H1 (cell line): Measurements from ENCODE around the gene TEF. TPM values are rescaled to one million over a fixed set of nuclear protein-coding genes. Genes with fewer than 3 reads are reported as not detected.

Experiments
- CTCF ChIA-PET: fragments of 300-600 bp; sonication (Branson Sonifier 250); formaldehyde crosslinking; loops from one replicate; lab custom pipeline; 2021; ENCODE audit not compliant: partially characterized antibody; lab: Charles Lee
- POLR2A ChIA-PET: fragments of 300-600 bp; sonication (Branson Sonifier 250); formaldehyde crosslinking; loops from one replicate; lab custom pipeline; 2021; ENCODE audit warnings: inconsistent platforms; ENCODE audit not compliant: partially characterized antibody; lab: Charles Lee
- DNase-seq, 2 experiments: peaks; one replicate each; pipeline versions ENCODE4 v3.0.0 to v3.0.0-alpha.2; 2010 to 2022; ENCODE audit warnings: low spot score in 2 of 2, low read depth in 1 of 2, mixed read lengths in 1 of 2
- FAIRE-seq: peaks from 2 replicates; lab custom pipeline; 2011; peaks lifted over from hg19 to GRCh38; lab: Jason Lieb, UNC
- H2AFZ ChIP-seq: 2 replicates; pipeline ENCODE4 v1.8.1; 2012; ENCODE audit warnings: low read length, inconsistent platforms
- H2AK5ac ChIP-seq: 2 replicates; pipeline ENCODE4 v1.6.1; 2013; ENCODE audit warnings: low read depth, low read length
- H2BK120ac ChIP-seq: replicated peaks from 2 replicates; pipeline ENCODE3; 2013; ENCODE audit warnings: low read depth, low read length, inconsistent platforms
- H2BK12ac ChIP-seq: 2 replicates; pipeline ENCODE4 v1.6.1; 2013; ENCODE audit warnings: low read depth, low read length
- H2BK15ac ChIP-seq: 2 replicates; pipeline ENCODE4 v1.6.1; 2013; ENCODE audit warnings: low read length
- H2BK20ac ChIP-seq: 2 replicates; pipeline ENCODE4 v1.6.1; 2013; ENCODE audit warnings: low read length
- H2BK5ac ChIP-seq: 2 replicates; pipeline ENCODE4 v1.6.1; 2013; ENCODE audit warnings: low read depth, low read length
- H3K14ac ChIP-seq: 2 replicates; pipeline ENCODE4 v1.6.1; 2013; ENCODE audit warnings: inconsistent platforms; ENCODE audit not compliant: insufficient read length
- H3K18ac ChIP-seq: 2 replicates; pipeline ENCODE4 v1.6.1; 2013; ENCODE audit warnings: low read length; ENCODE audit errors: extremely low read depth
- H3K23ac ChIP-seq: 2 replicates; pipeline ENCODE4 v1.6.1; 2013; ENCODE audit warnings: inconsistent platforms; ENCODE audit not compliant: insufficient read length
- H3K23me2 ChIP-seq: 2 replicates; pipeline ENCODE4 v1.6.1; 2013; ENCODE audit warnings: low read depth, low read length
- H3K27ac ChIP-seq: 2 replicates; pipeline ENCODE4 v1.6.1; 2011; ENCODE audit warnings: low read depth, low read length, inconsistent platforms
- H3K27me3 ChIP-seq, 4 experiments: replicated peaks in 1 of 4; 1 replicate in 1 of 4; 2 replicates in 3 of 4; pipeline versions ENCODE4 v1.6.1 to v1.8.1; 2011 to 2013; ENCODE audit warnings: low read length in 3 of 4, mild to moderate bottlenecking in 3 of 4, inconsistent platforms in 2 of 4, mixed read lengths in 2 of 4, moderate library complexity in 1 of 4; ENCODE audit not compliant: control insufficient read depth in 3 of 4, insufficient read depth in 3 of 4; ENCODE audit errors: extremely low read depth in 1 of 4
- H3K36me3 ChIP-seq, 4 experiments: 2 replicates each; pipeline versions ENCODE4 v1.6.1 to v1.8.1; 2011 to 2013; ENCODE audit warnings: mild to moderate bottlenecking in 4 of 4, low read length in 3 of 4, moderate library complexity in 2 of 4, control low read depth in 1 of 4, inconsistent platforms in 1 of 4; ENCODE audit not compliant: insufficient read depth in 4 of 4, control insufficient read depth in 2 of 4
- H3K4ac ChIP-seq: replicated peaks from 2 replicates; pipeline ENCODE3; 2013; ENCODE audit warnings: low read length, low read depth, mixed read lengths, inconsistent platforms; ENCODE audit not compliant: insufficient read length
- H3K4me1 ChIP-seq, 4 experiments: replicated peaks in 1 of 4; 1 replicate in 1 of 4; 2 replicates in 3 of 4; pipeline versions ENCODE4 v1.6.1 to v1.8.1; 2011 to 2013; ENCODE audit warnings: low read length in 3 of 4, inconsistent platforms in 2 of 4, mixed read lengths in 1 of 4; ENCODE audit not compliant: insufficient read depth in 4 of 4, control insufficient read depth in 3 of 4
- H3K4me2 ChIP-seq, 2 experiments: 2 replicates each; pipeline versions ENCODE4 v1.6.1 to v1.8.1; 2011 to 2013; ENCODE audit warnings: low read depth in 2 of 2, low read length in 2 of 2, control low read depth in 1 of 2, inconsistent platforms in 1 of 2, mild to moderate bottlenecking in 1 of 2; ENCODE audit not compliant: insufficient read depth in 1 of 2
- H3K4me3 ChIP-seq, 4 experiments: fragments of 200-600, 300-600 bp in 1 of 4; sonication (generic), shearing (Covaris generic), sonication (Bioruptor Twin) in 1 of 4; 2 replicates each; pipeline versions ENCODE4 v1.5.1 to v1.8.1; 2011 to 2016; ENCODE audit warnings: low read length in 4 of 4, low read depth in 3 of 4, control low read depth in 2 of 4, inconsistent platforms in 2 of 4, mild to moderate bottlenecking in 2 of 4, mixed read lengths in 1 of 4, moderate library complexity in 1 of 4; ENCODE audit not compliant: insufficient read depth in 2 of 4; ENCODE audit errors: extremely low read depth in 1 of 4
- H3K56ac ChIP-seq: replicated peaks from 2 replicates; pipeline ENCODE3; 2013; ENCODE audit warnings: low read depth, mild to moderate bottlenecking, mixed read lengths, low read length, inconsistent platforms; ENCODE audit not compliant: insufficient read length
- H3K79me1 ChIP-seq: 2 replicates; pipeline ENCODE4 v1.6.1; 2013; ENCODE audit warnings: low read depth, low read length, control low read depth
- H3K79me2 ChIP-seq, 2 experiments: 2 replicates each; pipeline versions ENCODE4 v1.6.1 to v1.8.1; 2012 to 2013; ENCODE audit warnings: low read length in 2 of 2, mild to moderate bottlenecking in 2 of 2, inconsistent platforms in 1 of 2; ENCODE audit not compliant: insufficient read depth in 2 of 2, control insufficient read depth in 1 of 2
- H3K9ac ChIP-seq, 4 experiments: replicated peaks in 1 of 4; 1 replicate in 1 of 4; 2 replicates in 3 of 4; pipeline versions ENCODE4 v1.6.1 to v1.8.1; 2011 to 2013; ENCODE audit warnings: low read depth in 3 of 4, low read length in 3 of 4, control low read depth in 2 of 4, mild to moderate bottlenecking in 2 of 4, moderate library complexity in 2 of 4, inconsistent platforms in 1 of 4; ENCODE audit errors: extremely low read depth in 1 of 4
- H3K9me3 ChIP-seq, 2 experiments: 2 replicates each; pipeline versions ENCODE4 v1.6.1 to v1.8.1; 2012 to 2013; ENCODE audit warnings: mild to moderate bottlenecking in 2 of 2, moderate library complexity in 2 of 2, control low read depth in 1 of 2, inconsistent platforms in 1 of 2, low read depth in 1 of 2, low read length in 1 of 2, mixed read lengths in 1 of 2; ENCODE audit not compliant: insufficient read depth in 2 of 2
- H4K20me1 ChIP-seq, 2 experiments: replicated peaks in 1 of 2; 2 replicates each; pipeline versions ENCODE3 to v1.8.1; 2011 to 2013; ENCODE audit warnings: inconsistent platforms in 2 of 2, low read length in 2 of 2, mild to moderate bottlenecking in 1 of 2; ENCODE audit not compliant: insufficient read depth in 2 of 2, control insufficient read depth in 1 of 2
- H4K5ac ChIP-seq: 2 replicates; pipeline ENCODE4 v1.6.1; 2013; ENCODE audit warnings: low read length, low read depth, mixed read lengths, inconsistent platforms; ENCODE audit not compliant: insufficient read length
- H4K8ac ChIP-seq: 2 replicates; pipeline ENCODE4 v1.8.0; 2013; ENCODE audit warnings: mild to moderate bottlenecking, moderate library complexity, low read length, inconsistent platforms; ENCODE audit not compliant: insufficient read depth; ENCODE audit errors: extremely low read depth
- H4K91ac ChIP-seq: replicated peaks from 2 replicates; pipeline ENCODE3; 2013; ENCODE audit warnings: low read length, mixed read lengths, inconsistent platforms; ENCODE audit not compliant: insufficient read length
- CREB1 ChIP-seq: IDR thresholded peaks from 2 replicates; pipeline ENCODE4 v1.6.1; 2012; ENCODE audit warnings: inconsistent platforms
- EGR1 ChIP-seq: IDR thresholded peaks from 2 replicates; pipeline ENCODE4 v1.6.1; 2011; ENCODE audit warnings: low read depth, low read length, borderline replicate concordance
- FOSL1 ChIP-seq: IDR thresholded peaks from 2 replicates; pipeline ENCODE4 v1.6.1; 2011; ENCODE audit warnings: mild to moderate bottlenecking, low read depth, low read length, moderate library complexity; ENCODE audit not compliant: insufficient read depth
- RAD21 ChIP-seq, 2 experiments: IDR thresholded peaks in 1 of 2; conservative IDR thresholded peaks in 1 of 2; 2 replicates each; pipeline ENCODE4 v1.6.1; 2011; ENCODE audit warnings: low read depth in 2 of 2, low read length in 2 of 2, improper control_type of control experiment in 1 of 2, inconsistent platforms in 1 of 2, mild to moderate bottlenecking in 1 of 2, moderate library complexity in 1 of 2
- SIRT6 ChIP-seq: IDR thresholded peaks from one replicate; pipeline ENCODE4 v1.7.1; 2012; ENCODE audit warnings: low read length, inconsistent platforms
- SP4 ChIP-seq: IDR thresholded peaks from 2 replicates; pipeline ENCODE4 v1.6.1; 2012; ENCODE audit warnings: low read length, inconsistent platforms
- SRF ChIP-seq: IDR thresholded peaks from 2 replicates; pipeline ENCODE4 v1.6.1; 2011; ENCODE audit warnings: mild to moderate bottlenecking, low read depth, low read length, moderate library complexity
- WGBS, 2 experiments: shearing (Covaris generic) in 1 of 2; methylation state at CpG; one replicate each; pipeline versions ENCODE4 v1.1.6 to v1.1.7; 2013 to 2015; ENCODE audit warnings: low lambda C conversion rate in 2 of 2, mixed read lengths in 2 of 2, inconsistent platforms in 1 of 2, low coverage in 1 of 2, missing lambda C conversion rate in 1 of 2; ENCODE audit not compliant: insufficient replicate concordance in 2 of 2, insufficient coverage in 1 of 2, insufficient read length in 1 of 2; ENCODE audit errors: extremely low coverage in 1 of 2, missing lambda C conversion rate in 1 of 2; 5-methylcytosine and 5-hydroxymethylcytosine counted together
- polyA plus RNA-seq, 7 experiments: library from polyadenylated mRNA; depleted of rRNA in 3 of 7; stranded (reverse) in 5 of 7; unstranded in 2 of 7; fragments of >200 nt in 5 of 7; fragments of 200-250 nt in 2 of 7; gene quantifications; 1 replicate in 5 of 7; 2 replicates in 1 of 7; 4 replicates in 1 of 7; pipeline versions ENCODE4 v1.2.1 to v1.2.3, GENCODE V29; 2011 to 2013; ENCODE audit warnings: missing spikeins in 2 of 7, mixed read lengths in 2 of 7
- total RNA-seq: library from RNA; stranded (reverse); fragmentation: NEBNext Ultra II Directional; extraction: Animal tissue kit (Norgen Biotek cat#: 25700); gene quantifications from 2 replicates; pipeline ENCODE4 v1.2.1, GENCODE V29; 2021
- TF ChIP-seq, protein P1 (sequence below): IDR thresholded peaks from 2 replicates; pipeline ENCODE4 v1.6.1; 2011; ENCODE audit warnings: low read length, improper control_type of control experiment
- TF ChIP-seq, protein P2 (sequence below), 3 experiments: IDR thresholded peaks; 1 replicate in 2 of 3; 2 replicates in 1 of 3; pipeline versions ENCODE4 v1.5.1 to v1.6.1; 2011; ENCODE audit warnings: low read length in 3 of 3, mild to moderate bottlenecking in 3 of 3, inconsistent platforms in 2 of 3, low read depth in 1 of 3, moderate library complexity in 1 of 3; ENCODE audit not compliant: insufficient read depth in 1 of 3; ENCODE audit errors: control extremely low read depth in 1 of 3

Gene TEF
- total and polyA plus RNA-seq, 2 of the 8 experiments (the other 6 are each of a cell fraction or from before 2014, with no cell fraction given): 7.4 to 9.0 TPM

DNA sequence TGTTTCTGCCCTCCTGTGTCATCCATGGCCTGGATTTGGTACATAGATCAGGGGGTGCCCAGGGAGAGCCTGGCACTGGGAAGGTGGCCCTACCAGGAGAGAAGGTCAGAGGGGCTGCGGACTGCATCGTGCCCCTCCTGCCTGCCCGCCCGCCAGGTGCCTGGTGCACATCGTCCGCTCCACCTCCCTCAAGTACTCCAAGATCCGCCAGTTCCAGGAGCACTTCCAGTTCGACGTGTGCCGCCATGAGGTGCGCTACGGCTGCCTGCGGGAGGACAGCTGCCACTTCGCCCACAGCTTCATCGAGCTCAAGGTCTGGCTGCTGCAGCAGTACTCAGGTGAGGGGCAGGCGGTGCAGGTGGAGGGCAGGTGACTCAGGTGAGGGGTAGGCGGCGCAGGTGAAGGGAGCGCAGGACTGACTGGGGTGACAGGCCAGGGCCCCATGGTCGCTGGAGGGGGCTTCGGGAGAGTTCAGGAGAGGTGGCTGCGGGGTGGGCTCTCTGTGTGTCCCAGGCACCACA is 32.7 kb upstream of the TEF start:
- Histone ChIP-seq H2BK15ac (no peak overlapping the region), H4K20me1 (peaks cover 0 to 1% of the 10 kb centered on the region in 2 experiments), H2BK120ac (no peak overlapping the region), H3K23ac (no peak overlapping the region), H2BK12ac (no peak overlapping the region), H3K36me3 (peaks cover 18 to 70% (median 47%) of the 10 kb centered on the region in 4 experiments), H2BK5ac (no peak overlapping the region; the same call in 1 of the 2 replicates), H2BK20ac (no peak overlapping the region), H3K27ac (no peak overlapping the region), H3K18ac (no peak overlapping the region), H3K79me1 (no peaks in the 10 kb centered on the region), H4K8ac (no peak overlapping the region), H3K27me3 (no peaks in the 10 kb centered on the region; a peak in 1 of 7 replicates), H3K56ac (no peak overlapping the region), H4K5ac (no peak overlapping the region), H3K79me2 (no peaks in the 10 kb centered on the region), H3K23me2 (no peaks in the 10 kb centered on the region), H2AK5ac (no peak overlapping the region), H3K9ac (no peak overlapping the region), H2AFZ (no peak overlapping the region), H3K4ac (no peak overlapping the region), H3K4me1 (no peaks in the 10 kb centered on the region), H4K91ac (no peak overlapping the region), H3K4me3 (no peak overlapping the region), H3K9me3 (no peaks in the 10 kb centered on the region), H3K14ac (no peak overlapping the region), H3K4me2 (no peak overlapping the region)
- ChIA-PET CTCF (interaction anchor here (0.6 to 1.5 kb wide), 2 partner anchors 12 to 1908 kb away, joined by 3 read pairs; no protein-coding TSS in a partner anchor), POLR2A (interaction anchor here (1.0 to 2.1 kb wide), 4 partner anchors 11 to 43 kb away, joined by 3 to 6 read pairs (median 4); no protein-coding TSS in a partner anchor)
- no peak for DNase-seq
- FAIRE-seq: no peak
- 92% methylated on average over 22 of the region's 22 CpGs; no CpG with 5 or more reads in 1 of the 2 experiments for WGBS, 2 experiments
- TF ChIP-seq, protein P1, sequence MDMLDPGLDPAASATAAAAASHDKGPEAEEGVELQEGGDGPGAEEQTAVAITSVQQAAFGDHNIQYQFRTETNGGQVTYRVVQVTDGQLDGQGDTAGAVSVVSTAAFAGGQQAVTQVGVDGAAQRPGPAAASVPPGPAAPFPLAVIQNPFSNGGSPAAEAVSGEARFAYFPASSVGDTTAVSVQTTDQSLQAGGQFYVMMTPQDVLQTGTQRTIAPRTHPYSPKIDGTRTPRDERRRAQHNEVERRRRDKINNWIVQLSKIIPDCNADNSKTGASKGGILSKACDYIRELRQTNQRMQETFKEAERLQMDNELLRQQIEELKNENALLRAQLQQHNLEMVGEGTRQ: no peak
- TF ChIP-seq RAD21 (IDR thresholded peaks at IDR 0.05 in 1 of 2, conservative IDR thresholded peaks at IDR 0.05 in 1 of 2; ENCODE audit: low read depth in 2 of 2, low read length in 2 of 2): no peak
- no peak for TF ChIP-seq EGR1
- no peak for TF ChIP-seq SP4
- no peak for TF ChIP-seq CREB1
- TF ChIP-seq, protein P2, sequence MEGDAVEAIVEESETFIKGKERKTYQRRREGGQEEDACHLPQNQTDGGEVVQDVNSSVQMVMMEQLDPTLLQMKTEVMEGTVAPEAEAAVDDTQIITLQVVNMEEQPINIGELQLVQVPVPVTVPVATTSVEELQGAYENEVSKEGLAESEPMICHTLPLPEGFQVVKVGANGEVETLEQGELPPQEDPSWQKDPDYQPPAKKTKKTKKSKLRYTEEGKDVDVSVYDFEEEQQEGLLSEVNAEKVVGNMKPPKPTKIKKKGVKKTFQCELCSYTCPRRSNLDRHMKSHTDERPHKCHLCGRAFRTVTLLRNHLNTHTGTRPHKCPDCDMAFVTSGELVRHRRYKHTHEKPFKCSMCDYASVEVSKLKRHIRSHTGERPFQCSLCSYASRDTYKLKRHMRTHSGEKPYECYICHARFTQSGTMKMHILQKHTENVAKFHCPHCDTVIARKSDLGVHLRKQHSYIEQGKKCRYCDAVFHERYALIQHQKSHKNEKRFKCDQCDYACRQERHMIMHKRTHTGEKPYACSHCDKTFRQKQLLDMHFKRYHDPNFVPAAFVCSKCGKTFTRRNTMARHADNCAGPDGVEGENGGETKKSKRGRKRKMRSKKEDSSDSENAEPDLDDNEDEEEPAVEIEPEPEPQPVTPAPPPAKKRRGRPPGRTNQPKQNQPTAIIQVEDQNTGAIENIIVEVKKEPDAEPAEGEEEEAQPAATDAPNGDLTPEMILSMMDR (IDR thresholded peaks at IDR 0.05; ENCODE audit: control extremely low read depth in 1 of 3, insufficient read depth in 1 of 3, low read depth in 1 of 3, low read length in 3 of 3): no peak
- TF ChIP-seq FOSL1: no peak
- TF ChIP-seq SIRT6: no peak
- TF ChIP-seq SRF: no peak
